Measurements from ENCODE around the gene MC2R.

GRCh38 chr18:13932285-13933025 is 17.1 kb upstream of the MC2R start:
- TF ChIP-seq POLR2A (IDR thresholded peaks at IDR 0.05) (no peak), POLR2AphosphoS5 (IDR thresholded peaks at IDR 0.05) (no peak), EP300 (IDR thresholded peaks at IDR 0.05) (no peak)
- TF ChIP-seq, protein P1, sequence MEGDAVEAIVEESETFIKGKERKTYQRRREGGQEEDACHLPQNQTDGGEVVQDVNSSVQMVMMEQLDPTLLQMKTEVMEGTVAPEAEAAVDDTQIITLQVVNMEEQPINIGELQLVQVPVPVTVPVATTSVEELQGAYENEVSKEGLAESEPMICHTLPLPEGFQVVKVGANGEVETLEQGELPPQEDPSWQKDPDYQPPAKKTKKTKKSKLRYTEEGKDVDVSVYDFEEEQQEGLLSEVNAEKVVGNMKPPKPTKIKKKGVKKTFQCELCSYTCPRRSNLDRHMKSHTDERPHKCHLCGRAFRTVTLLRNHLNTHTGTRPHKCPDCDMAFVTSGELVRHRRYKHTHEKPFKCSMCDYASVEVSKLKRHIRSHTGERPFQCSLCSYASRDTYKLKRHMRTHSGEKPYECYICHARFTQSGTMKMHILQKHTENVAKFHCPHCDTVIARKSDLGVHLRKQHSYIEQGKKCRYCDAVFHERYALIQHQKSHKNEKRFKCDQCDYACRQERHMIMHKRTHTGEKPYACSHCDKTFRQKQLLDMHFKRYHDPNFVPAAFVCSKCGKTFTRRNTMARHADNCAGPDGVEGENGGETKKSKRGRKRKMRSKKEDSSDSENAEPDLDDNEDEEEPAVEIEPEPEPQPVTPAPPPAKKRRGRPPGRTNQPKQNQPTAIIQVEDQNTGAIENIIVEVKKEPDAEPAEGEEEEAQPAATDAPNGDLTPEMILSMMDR (IDR thresholded peaks at IDR 0.05) = no peak
